Airway epithelial cell (primary cell): Measurements from ENCODE around the gene SPRR1B. TPM values are rescaled to one million over a fixed set of nuclear protein-coding genes. Genes with fewer than 3 reads are reported as not detected.

Experiments used
- total RNA-seq: library from RNA; depleted of rRNA; stranded (reverse); fragments of >200 nt; gene quantifications from 2 replicates; pipeline ENCODE4 v1.2.3, GENCODE V29; 2015

The SPRR1B gene
- 1,378 and 2,304 TPM in 2 replicates for total RNA-seq

GRCh38 chr1:153030895-153031294 is at the start of gene SPRR1B:
TSS of gene SPRR1B (plus strand) at chr1:153031203. CDS start at chr1:153032346, 1,143 bp downstream.

GRCh38 chr1:152983743-152984142 is 47.3 kb upstream of the SPRR1B start, which contains the start of gene SPRR1A:
TSS of gene SPRR1A (plus strand) at chr1:152984081. CDS start at chr1:152985231, 1,150 bp downstream.

GRCh38 chr1:153001382-153001781 is 29.6 kb upstream of the SPRR1B start, which contains the start of gene SPRR3:
TSS of gene SPRR3 (plus strand) at chr1:153001749. CDS start at chr1:153003021, 1,272 bp downstream.

GRCh38 chr1:153040950-153041631 is 10.1 kb downstream of the SPRR1B start, which contains the start of gene SPRR2D:
TSS of gene SPRR2D (minus strand) at chr1:153041120. CDS start at chr1:153040346, 774 bp downstream.

GRCh38 chr1:153057375-153057774 is 26.4 kb downstream of the SPRR1B start, which contains the start of gene SPRR2A:
TSS of gene SPRR2A (minus strand) at chr1:153057512. CDS start at chr1:153056735, 777 bp downstream.

GRCh38 chr1:153071511-153071910 is 40.5 kb downstream of the SPRR1B start, which contains the start of gene SPRR2B:
TSS of gene SPRR2B (minus strand) at chr1:153071611. CDS start at chr1:153070839, 772 bp downstream.

Other genes starting within 250 kb of the SPRR1B start
- gene LCE1E, start 244.9 kb upstream of the SPRR1B start, total RNA-seq: 0.37 TPM in 1 of 2 replicates, not detected in the other
- not detected in 2 replicates for gene LCE1D, start 234.5 kb upstream of the SPRR1B start, total RNA-seq
- not detected in 2 replicates for gene LCE1C, start 224.6 kb upstream of the SPRR1B start, total RNA-seq
- not detected in 2 replicates for gene LCE1B, start 219.2 kb upstream of the SPRR1B start, total RNA-seq
- gene LCE1A, start 203.7 kb upstream of the SPRR1B start, total RNA-seq: not detected in 2 replicates
- gene LCE6A, start 188.3 kb upstream of the SPRR1B start, total RNA-seq: not detected in 2 replicates
- not detected in 2 replicates for gene LCE7A, start 171.2 kb upstream of the SPRR1B start, total RNA-seq
- not detected in 2 replicates for gene SMCP, start 152.9 kb upstream of the SPRR1B start, total RNA-seq
- 46.3 and 60.1 TPM in 2 replicates for gene IVL, start 122.7 kb upstream of the SPRR1B start, total RNA-seq
- gene SPRR5, start 84.0 kb upstream of the SPRR1B start, total RNA-seq: 0.71 TPM in 1 of 2 replicates, not detected in the other
- not detected in 2 replicates for gene SPRR4, start 60.6 kb upstream of the SPRR1B start, total RNA-seq
- 83.3 and 172 TPM in 2 replicates for gene SPRR1A, start 47.1 kb upstream of the SPRR1B start, total RNA-seq
- 286 and 324 TPM in 2 replicates for gene SPRR3, start 29.5 kb upstream of the SPRR1B start, total RNA-seq
- gene SPRR2D, start 9.9 kb downstream of the SPRR1B start, total RNA-seq: 14.5 and 17.9 TPM in 2 replicates
- 8.3 and 8.4 TPM in 2 replicates for gene SPRR2A, start 26.3 kb downstream of the SPRR1B start, total RNA-seq
- gene SPRR2B, start 40.4 kb downstream of the SPRR1B start, total RNA-seq: not detected in 2 replicates
- gene SPRR2E, start 63.3 kb downstream of the SPRR1B start, total RNA-seq: 5.4 and 6.5 TPM in 2 replicates
- 0.28 TPM in 1 of 2 replicates, not detected in the other for gene SPRR2F, start 82.3 kb downstream of the SPRR1B start, total RNA-seq
- not detected in 2 replicates for gene SPRR2G, start 119.7 kb downstream of the SPRR1B start, total RNA-seq
- gene LELP1, start 172.2 kb downstream of the SPRR1B start, total RNA-seq: not detected in 2 replicates
- gene PRR9, start 186.4 kb downstream of the SPRR1B start, total RNA-seq: not detected in 2 replicates
- gene LORICRIN, start 228.5 kb downstream of the SPRR1B start, total RNA-seq: not detected in 2 replicates